HG02571 (cell line): ENCODE results near the gene NUBPL.
"Not testable (repeated sequence)": the region's sequence is repeated elsewhere in the genome, so short reads cannot be mapped to it uniquely, and the experiment has no call there.

Experiments used
- ATAC-seq: cut with Tn5 transposase; IDR thresholded peaks from one replicate; pipeline ENCODE4 v1.9.1; 2021; ENCODE audit warnings: mild to moderate bottlenecking, moderate library complexity; ENCODE audit not compliant: unreplicated experiment

The NUBPL gene

GRCh38 chr14:31867570-31867969 is 306.4 kb downstream of the NUBPL start:
- no peak for ATAC-seq

GRCh38 chr14:31868096-31868495 is 306.9 kb downstream of the NUBPL start:
- not testable (repeated sequence) for ATAC-seq

- no peak for ATAC-seq
Measured at GRCh38 chr14:31876741-31877140, 315.5 kb downstream of the NUBPL start.

- ATAC-seq, result no peak
Measured at GRCh38 chr14:31877255-31877798, 316.1 kb downstream of the NUBPL start.

- ATAC-seq, result no peak
Measured at GRCh38 chr14:31879661-31880348, 318.6 kb downstream of the NUBPL start.

GRCh38 chr14:31880935-31881334 is 319.7 kb downstream of the NUBPL start:
- ATAC-seq, result no peak

- no peak for ATAC-seq
Measured at GRCh38 chr14:31881531-31882310, 320.5 kb downstream of the NUBPL start.

- ATAC-seq, result no peak
Measured at GRCh38 chr14:31884238-31884637, 323.0 kb downstream of the NUBPL start.

GRCh38 chr14:31884776-31885379 is 323.7 kb downstream of the NUBPL start:
- no peak for ATAC-seq

- no peak for ATAC-seq
Measured at GRCh38 chr14:31886156-31886835, 325.1 kb downstream of the NUBPL start.

GRCh38 chr14:31887929-31888580 is 326.9 kb downstream of the NUBPL start:
- no peak for ATAC-seq

- ATAC-seq, result no peak
Measured at GRCh38 chr14:31889297-31889696, 328.1 kb downstream of the NUBPL start.

- ATAC-seq, result not testable (repeated sequence)
Measured at GRCh38 chr14:31890202-31890601, 329.0 kb downstream of the NUBPL start.

- ATAC-seq, result no peak
Measured at GRCh38 chr14:31893221-31893757, 332.1 kb downstream of the NUBPL start.

- no peak for ATAC-seq
Measured at GRCh38 chr14:31894351-31894750, 333.1 kb downstream of the NUBPL start.

- no peak for ATAC-seq
Measured at GRCh38 chr14:31895206-31895605, 334.0 kb downstream of the NUBPL start.

- no peak for ATAC-seq
Measured at GRCh38 chr14:31895646-31896045, 334.4 kb downstream of the NUBPL start.

GRCh38 chr14:31897581-31898186 is 336.5 kb downstream of the NUBPL start:
- ATAC-seq, result no peak

- no peak for ATAC-seq
Measured at GRCh38 chr14:31898838-31899528, 337.8 kb downstream of the NUBPL start.
